Uterus (tissue), 2 donors: ENCODE results near the gene RNU6-1.

Experiments used
- CTCF ChIP-seq, 4 experiments: fragments of 200-600 bp in 2 of 4; fragments of 450-650 bp in 2 of 4; sonication (generic) in 2 of 4; IDR thresholded peaks; one replicate each; pipeline ENCODE4 v1.5.1; 2016 to 2019; ENCODE audit warnings: antibody characterized with exemption in 4 of 4, mild to moderate bottlenecking in 2 of 4, moderate library complexity in 1 of 4
- POLR2A ChIP-seq, 2 donors: fragments of 450-650 bp; IDR thresholded peaks; one replicate each; pipeline ENCODE4 v1.6.1; 2016; ENCODE audit warnings: antibody characterized with exemption in 2 of 2, mild to moderate bottlenecking in 1 of 2, moderate library complexity in 1 of 2

GRCh38 chr15:67836477-67836876, 3.4 kb downstream of the RNU6-1 start:
- no peak for TF ChIP-seq POLR2A (IDR thresholded peaks at IDR 0.05)
- peak; percentile 59 to 84 (median 73) for TF ChIP-seq CTCF (IDR thresholded peaks at IDR 0.05)
